ENCODE measurements around the gene RPS21. TPM values are rescaled to one million over a fixed set of nuclear protein-coding genes. Genes with fewer than 3 reads are reported as not detected.

The RPS21 gene
- total RNA-seq, 1 donor from 2014 or later = 1,160 TPM

GRCh38 chr20:62428002-62428372 is 41.1 kb downstream of the RPS21 start:
- Mint-ChIP-seq H3K27me3 (peaks cover 7% of the 10 kb centered on the region), H3K27ac (peak overlapping the region; percentile 88), H3K4me3 (ENCODE audit: low read depth) (no peak overlapping the region), H3K36me3 (ENCODE audit: insufficient read depth) (no peaks in the 10 kb centered on the region), H3K4me1 (ENCODE audit: low read depth) (peaks cover 43% of the 10 kb centered on the region), H3K9me3 (ENCODE audit: low read depth) (no peaks in the 10 kb centered on the region)
- no peak for DNase-seq (ENCODE audit: low spot score, unreplicated experiment)
- TF ChIP-seq CTCF (IDR thresholded peaks at IDR 0.05; ENCODE audit: unreplicated experiment) = no peak

GRCh38 chr20:62428396-62429295 is 41.7 kb downstream of the RPS21 start:
- no peaks in the 10 kb centered on the region for H3K9me3 Mint-ChIP-seq (ENCODE audit: low read depth)
- no peak overlapping the region for H3K4me3 Mint-ChIP-seq (ENCODE audit: low read depth)
- peak overlapping the region; percentile 82 for H3K27ac Mint-ChIP-seq
- H3K4me1 Mint-ChIP-seq (ENCODE audit: low read depth) = peaks cover 43% of the 10 kb centered on the region
- no peak for DNase-seq (ENCODE audit: low spot score, unreplicated experiment)
- TF ChIP-seq CTCF (IDR thresholded peaks at IDR 0.05; ENCODE audit: unreplicated experiment) = peak; percentile 8
- peaks cover 8% of the 10 kb centered on the region for H3K27me3 Mint-ChIP-seq
- no peaks in the 10 kb centered on the region for H3K36me3 Mint-ChIP-seq (ENCODE audit: insufficient read depth)

GRCh38 chr20:62429455-62430310 is 42.8 kb downstream of the RPS21 start:
- H3K27me3 Mint-ChIP-seq = peaks cover 19% of the 10 kb centered on the region
- DNase-seq (ENCODE audit: low spot score, unreplicated experiment) = no peak
- H3K9me3 Mint-ChIP-seq (ENCODE audit: low read depth) = no peaks in the 10 kb centered on the region
- H3K4me3 Mint-ChIP-seq (ENCODE audit: low read depth) = no peak overlapping the region
- H3K4me1 Mint-ChIP-seq (ENCODE audit: low read depth) = peaks cover 46% of the 10 kb centered on the region
- TF ChIP-seq CTCF (IDR thresholded peaks at IDR 0.05; ENCODE audit: unreplicated experiment) = no peak
- H3K36me3 Mint-ChIP-seq (ENCODE audit: insufficient read depth) = no peaks in the 10 kb centered on the region
- H3K27ac Mint-ChIP-seq = peak overlapping the region; percentile 41

- no peak for DNase-seq (ENCODE audit: low spot score, unreplicated experiment)
- Mint-ChIP-seq H3K9me3 (ENCODE audit: low read depth) (no peaks in the 10 kb centered on the region), H3K4me3 (ENCODE audit: low read depth) (no peak overlapping the region), H3K4me1 (ENCODE audit: low read depth) (peaks cover 42% of the 10 kb centered on the region), H3K27me3 (peaks cover 26% of the 10 kb centered on the region), H3K27ac (no peak overlapping the region), H3K36me3 (ENCODE audit: insufficient read depth) (no peaks in the 10 kb centered on the region)
- TF ChIP-seq CTCF (IDR thresholded peaks at IDR 0.05; ENCODE audit: unreplicated experiment) = no peak
These were observed 43.5 kb downstream of the RPS21 start for GRCh38 chr20:62430311-62430853.

GRCh38 chr20:62430866-62431447 is 44.1 kb downstream of the RPS21 start:
- Mint-ChIP-seq H3K4me3 (ENCODE audit: low read depth) (peak overlapping the region; percentile 52), H3K36me3 (ENCODE audit: insufficient read depth) (no peaks in the 10 kb centered on the region)

More at GRCh38 chr20:62430866-62431447, 44.1 kb downstream of the RPS21 start:
- Mint-ChIP-seq H3K27ac (peak overlapping the region; percentile 76), H3K9me3 (ENCODE audit: low read depth) (no peaks in the 10 kb centered on the region), H3K27me3 (peaks cover 29% of the 10 kb centered on the region), H3K4me1 (ENCODE audit: low read depth) (peaks cover 40% of the 10 kb centered on the region)
- DNase-seq (ENCODE audit: low spot score, unreplicated experiment) = no peak
- no peak for TF ChIP-seq CTCF (IDR thresholded peaks at IDR 0.05; ENCODE audit: unreplicated experiment)

Measured in progenitor cell of endocrine pancreas (in vitro differentiated cells).